Skin epidermis (tissue), 12 donors: ENCODE measurements around the gene UQCRC1.

Source experiments
- H3K27ac ChIP-seq, 21 experiments: fragments of 200-600 bp; sonication (generic) in 11 of 21; one replicate each; pipeline ENCODE4 v1.5.0; 2020; ENCODE audit warnings: mild to moderate bottlenecking in 3 of 21, inconsistent platforms in 2 of 21, moderate library complexity in 2 of 21
- H3K4me3 ChIP-seq, 7 experiments: fragments of 200-600 bp; sonication (generic) in 2 of 7; one replicate each; pipeline ENCODE4 v1.5.0; 2020; ENCODE audit warnings: inconsistent platforms in 2 of 7, mild to moderate bottlenecking in 2 of 7, moderate library complexity in 1 of 7

The UQCRC1 gene

GRCh38 chr3:48584836-48585235 lies 24.6 kb downstream of the UQCRC1 start:
- H3K4me3 ChIP-seq, result no peak overlapping the region
- H3K27ac ChIP-seq, result peak overlapping the region in 1 of 21 experiments; percentile 48

- H3K4me3 ChIP-seq, result no peak overlapping the region
- H3K27ac ChIP-seq, result peak overlapping the region in 3 of 21 experiments; percentile 16 to 61 (median 30)
Measured at GRCh38 chr3:48581621-48582481, 27.6 kb downstream of the UQCRC1 start.

GRCh38 chr3:48576647-48577046 lies 32.8 kb downstream of the UQCRC1 start:
- no peak overlapping the region for H3K4me3 ChIP-seq
- H3K27ac ChIP-seq, result peak overlapping the region in 1 of 21 experiments; percentile 58

GRCh38 chr3:48575366-48575765 lies 34.1 kb downstream of the UQCRC1 start:
- no peak overlapping the region for H3K4me3 ChIP-seq
- peak overlapping the region in 1 of 21 experiments; percentile 54 for H3K27ac ChIP-seq

GRCh38 chr3:48573973-48574585 lies 35.4 kb downstream of the UQCRC1 start:
- no peak overlapping the region for H3K4me3 ChIP-seq
- peak overlapping the region in 1 of 21 experiments; percentile 41 for H3K27ac ChIP-seq

GRCh38 chr3:48572517-48572916 lies 36.9 kb downstream of the UQCRC1 start:
- H3K27ac ChIP-seq, result peak overlapping the region in 2 of 21 experiments; percentile 14 to 68

GRCh38 chr3:48571938-48572337 lies 37.5 kb downstream of the UQCRC1 start:
- H3K4me3 ChIP-seq, result no peak overlapping the region

More at GRCh38 chr3:48572517-48572916, 36.9 kb downstream of the UQCRC1 start:
- H3K4me3 ChIP-seq, result no peak overlapping the region

GRCh38 chr3:48569808-48570450 lies 39.5 kb downstream of the UQCRC1 start:
- Histone ChIP-seq H3K27ac (peak overlapping the region in 1 of 21 experiments; percentile 68), H3K4me3 (no peak overlapping the region)

More at GRCh38 chr3:48571938-48572337, 37.5 kb downstream of the UQCRC1 start:
- peak overlapping the region in 1 of 21 experiments; percentile 68 for H3K27ac ChIP-seq

- peak overlapping the region in 2 of 21 experiments; percentile 40 to 68 for H3K27ac ChIP-seq
- no peak overlapping the region for H3K4me3 ChIP-seq
Measured at GRCh38 chr3:48569400-48569799, 40.0 kb downstream of the UQCRC1 start.

GRCh38 chr3:48568476-48568875 lies 41.0 kb downstream of the UQCRC1 start:
- H3K4me3 ChIP-seq, result no peak overlapping the region
- peak overlapping the region in 3 of 21 experiments; percentile 35 to 68 (median 40) for H3K27ac ChIP-seq

- H3K27ac ChIP-seq, result peak overlapping the region in 2 of 21 experiments; percentile 43 to 68
Measured at GRCh38 chr3:48567500-48567899, 41.9 kb downstream of the UQCRC1 start.

GRCh38 chr3:48567090-48567489 lies 42.4 kb downstream of the UQCRC1 start:
- Histone ChIP-seq H3K4me3 (no peak overlapping the region), H3K27ac (peak overlapping the region in 4 of 21 experiments; percentile 30 to 68 (median 42))

More at GRCh38 chr3:48567500-48567899, 41.9 kb downstream of the UQCRC1 start:
- H3K4me3 ChIP-seq, result no peak overlapping the region

GRCh38 chr3:48566401-48566760 lies 43.1 kb downstream of the UQCRC1 start:
- Histone ChIP-seq H3K27ac (peak overlapping the region in 8 of 21 experiments; percentile 8 to 68 (median 40)), H3K4me3 (no peak overlapping the region)

GRCh38 chr3:48565591-48566400 lies 43.6 kb downstream of the UQCRC1 start:
- H3K27ac ChIP-seq, result peak overlapping the region in 9 of 21 experiments; percentile 17 to 68 (median 43)
- H3K4me3 ChIP-seq, result no peak overlapping the region

GRCh38 chr3:48565186-48565585 lies 44.3 kb downstream of the UQCRC1 start:
- peak overlapping the region in 5 of 21 experiments; percentile 17 to 77 (median 52) for H3K27ac ChIP-seq
- no peak overlapping the region for H3K4me3 ChIP-seq

- Histone ChIP-seq H3K4me3 (no peak overlapping the region), H3K27ac (peak overlapping the region in 10 of 21 experiments; percentile 15 to 81 (median 56))
Measured at GRCh38 chr3:48564667-48565066, 44.8 kb downstream of the UQCRC1 start.

GRCh38 chr3:48564022-48564421 lies 45.4 kb downstream of the UQCRC1 start:
- Histone ChIP-seq H3K27ac (peak overlapping the region in 16 of 21 experiments; percentile 12 to 81 (median 48)), H3K4me3 (no peak overlapping the region)

GRCh38 chr3:48563382-48563918 lies 46.0 kb downstream of the UQCRC1 start, which contains the start of gene UCN2:
UCN2 (minus strand) TSS chr3:48563781; CDS start chr3:48563124, 657 bp downstream.
- Histone ChIP-seq H3K27ac (peak within 1 kb of the TSS in 17 of 21 experiments; percentile 12 to 81 (median 50)), H3K4me3 (no peak within 1 kb of the TSS)
